ENCODE results near the gene PODXL.

Gene PODXL

GRCh38 chr7:131556053-131556908, at the start of gene PODXL:
Gene PODXL (minus strand): TSS chr7:131556628. CDS start chr7:131556359, 269 bp downstream.
- peak; percentile 52 for DNase-seq (ENCODE audit: low spot score)

- DNase-seq (ENCODE audit: low spot score): no peak
Observed at GRCh38 chr7:131605280-131605878, 49.0 kb upstream of the PODXL start.

GRCh38 chr7:131604841-131605279, 48.4 kb upstream of the PODXL start:
- no peak for DNase-seq (ENCODE audit: low spot score)

- DNase-seq (ENCODE audit: low spot score): no peak
Observed at GRCh38 chr7:131603932-131604331, 47.5 kb upstream of the PODXL start.

GRCh38 chr7:131602994-131603372, 46.6 kb upstream of the PODXL start:
- DNase-seq (ENCODE audit: low spot score): no peak

GRCh38 chr7:131602304-131602993, 46.0 kb upstream of the PODXL start:
- DNase-seq (ENCODE audit: low spot score): no peak

- DNase-seq (ENCODE audit: low spot score): no peak
Observed at GRCh38 chr7:131600085-131600881, 43.9 kb upstream of the PODXL start.

GRCh38 chr7:131596785-131597184, 40.4 kb upstream of the PODXL start:
- no peak for DNase-seq (ENCODE audit: low spot score)

- DNase-seq (ENCODE audit: low spot score): no peak
Observed at GRCh38 chr7:131595699-131596098, 39.3 kb upstream of the PODXL start.

- DNase-seq (ENCODE audit: low spot score): no peak
Observed at GRCh38 chr7:131591687-131592319, 35.4 kb upstream of the PODXL start.

GRCh38 chr7:131587315-131587923, 31.0 kb upstream of the PODXL start:
- no peak for DNase-seq (ENCODE audit: low spot score)

- no peak for DNase-seq (ENCODE audit: low spot score)
Observed at GRCh38 chr7:131586759-131587158, 30.3 kb upstream of the PODXL start.

- no peak for DNase-seq (ENCODE audit: low spot score)
Observed at GRCh38 chr7:131586259-131586658, 29.8 kb upstream of the PODXL start.

GRCh38 chr7:131583430-131583829, 27.0 kb upstream of the PODXL start:
- DNase-seq (ENCODE audit: low spot score): no peak

- DNase-seq (ENCODE audit: low spot score): no peak
Observed at GRCh38 chr7:131581241-131582051, 25.0 kb upstream of the PODXL start.

GRCh38 chr7:131578602-131579001, 22.2 kb upstream of the PODXL start:
- DNase-seq (ENCODE audit: low spot score): no peak

- no peak for DNase-seq (ENCODE audit: low spot score)
Observed at GRCh38 chr7:131574741-131575140, 18.3 kb upstream of the PODXL start.

GRCh38 chr7:131570401-131570800, 14.0 kb upstream of the PODXL start:
- no peak for DNase-seq (ENCODE audit: low spot score)

GRCh38 chr7:131568970-131569369, 12.5 kb upstream of the PODXL start:
- DNase-seq (ENCODE audit: low spot score): no peak

GRCh38 chr7:131568510-131568909, 12.1 kb upstream of the PODXL start:
- DNase-seq (ENCODE audit: low spot score): no peak
